Panc1 (cell line): ENCODE measurements around the gene IGSF9. TPM values are rescaled to one million over a fixed set of nuclear protein-coding genes. Genes with fewer than 3 reads are reported as not detected.
"Not testable (repeated sequence)": the region's sequence is repeated elsewhere in the genome, so short reads cannot be mapped to it uniquely, and the experiment has no call there.

Experiments
- ATAC-seq: fragments of 200-7000 bp; cut with Tn5 transposase; 2 replicates; pipeline ENCODE4 v1.9.1; 2020; ENCODE audit warnings: mild to moderate bottlenecking, moderate library complexity
- BruUV-seq: library from RNA; stranded (reverse); fragments of 400-500 nt; replicated peaks from 2 replicates; lab custom pipeline; 2021; lab: Mats Ljungman, UMichigan
- CTCF ChIA-PET: fragments of 300-600 bp; sonication (Branson Sonifier 250); formaldehyde crosslinking; loops from one replicate; lab custom pipeline; 2022; ENCODE audit warnings: antibody characterized with exemption; lab: Charles Lee
- POLR2A ChIA-PET: fragments of 300-600 bp; sonication (Branson Sonifier 250); formaldehyde crosslinking; loops from one replicate; lab custom pipeline; 2022; ENCODE audit warnings: antibody characterized with exemption; lab: Charles Lee
- DNase-seq: peaks from one replicate; pipeline ENCODE4 v3.0.0-alpha.2; 2010; ENCODE audit warnings: low read depth, low spot score
- H3K27ac ChIP-seq: 2 replicates; pipeline ENCODE4 v1.5.1; 2011; ENCODE audit warnings: mild to moderate bottlenecking, low read length, inconsistent platforms
- H3K27me3 ChIP-seq: fragments of 200-500 bp; sonication (Bioruptor generic); 2 replicates; pipeline ENCODE4 v1.6.0; 2014; ENCODE audit warnings: low read length, inconsistent platforms; ENCODE audit not compliant: control insufficient read depth, insufficient read depth
- H3K36me3 ChIP-seq: fragments of 200-500 bp; sonication (Bioruptor generic); 2 replicates; pipeline ENCODE4 v1.5.1; 2014; ENCODE audit warnings: inconsistent platforms, mild to moderate bottlenecking, low read length, moderate library complexity; ENCODE audit not compliant: control insufficient read depth, insufficient read depth
- H3K4me1 ChIP-seq: 2 replicates; pipeline ENCODE4 v1.5.1; 2011; ENCODE audit warnings: inconsistent platforms, mild to moderate bottlenecking, low read length, moderate library complexity; ENCODE audit not compliant: control insufficient read depth, insufficient read depth
- H3K4me3 ChIP-seq, 2 experiments: 2 replicates each; pipeline ENCODE4 v1.5.1; 2011 to 2012; ENCODE audit warnings: low read depth in 2 of 2, low read length in 2 of 2, mild to moderate bottlenecking in 2 of 2, inconsistent platforms in 1 of 2, moderate library complexity in 1 of 2
- H3K9me3 ChIP-seq: fragments of 200-500 bp; sonication (Bioruptor generic); 2 replicates; pipeline ENCODE4 v1.5.1; 2014; ENCODE audit warnings: low read depth, mild to moderate bottlenecking, inconsistent platforms, low read length, moderate library complexity; ENCODE audit not compliant: control insufficient read depth, insufficient read depth
- CTCF ChIP-seq: fragments of 450-650 bp; IDR thresholded peaks from 2 replicates; pipeline ENCODE4 v1.5.1; 2017; ENCODE audit warnings: mild to moderate bottlenecking
- POLR2AphosphoS5 ChIP-seq: IDR thresholded peaks from 2 replicates; pipeline ENCODE4 v1.6.1; 2012; ENCODE audit warnings: mild to moderate bottlenecking, low read depth, low read length, moderate library complexity
- REST ChIP-seq, 2 experiments: IDR thresholded peaks; 2 replicates each; pipeline ENCODE4 v1.6.1; 2011 to 2012; ENCODE audit warnings: low read depth in 2 of 2, control low read depth in 1 of 2, low read length in 1 of 2, mild to moderate bottlenecking in 1 of 2, moderate library complexity in 1 of 2; ENCODE audit not compliant: insufficient read depth in 1 of 2
- SIN3A ChIP-seq: IDR thresholded peaks from 2 replicates; pipeline ENCODE4 v1.6.1; 2012; ENCODE audit warnings: low read depth, mild to moderate bottlenecking, low read length, moderate library complexity, borderline replicate concordance; ENCODE audit not compliant: insufficient read depth
- TCF7L2 ChIP-seq: IDR thresholded peaks from 2 replicates; pipeline ENCODE4 v1.6.1; 2011; ENCODE audit warnings: mild to moderate bottlenecking, low read depth, low read length, inconsistent platforms
- in situ Hi-C: cut with HindIII; loops from 2 replicates; pipeline ENCODE4 v1.10.0; 2016; ENCODE audit warnings: low sequenced_read_pairs, low pct_unique_long_range_greater_than_20kb
- intact Hi-C: fragments of 100-400 bp; cut with micrococcal nuclease; formaldehyde crosslinking; loops from one replicate; pipeline ENCODE4 v1.10.0; 2022; ENCODE audit not compliant: unreplicated experiment
- total RNA-seq: library from RNA; stranded (reverse); gene quantifications from one replicate; pipeline ENCODE4 v1.2.1, GENCODE V29; 2021; ENCODE audit not compliant: unreplicated experiment

Gene IGSF9
- total RNA-seq, 1 experiment from 2014 or later, result 0.51 TPM

GRCh38 chr1:159902541-159902940, 42.9 kb downstream of the IGSF9 start:
- intact Hi-C loops (no loop called here), in situ Hi-C loops (no loop called here)
- H3K4me3 ChIP-seq, result no peak overlapping the region
- DNase-seq (no peak), ATAC-seq (no peak)
- BruUV-seq, result no TSS peak
- no peaks in the 10 kb centered on the region for H3K4me1 ChIP-seq
- POLR2A ChIA-PET, result no interaction called here
- no peaks in the 10 kb centered on the region for H3K27me3 ChIP-seq
- TF ChIP-seq POLR2AphosphoS5 (no peak), CTCF (no peak), SIN3A (no peak)
- H3K27ac ChIP-seq, result no peak overlapping the region
- CTCF ChIA-PET, result no interaction called here
- H3K9me3 ChIP-seq, result no peaks in the 10 kb centered on the region
- H3K36me3 ChIP-seq, result no peaks in the 10 kb centered on the region

GRCh38 chr1:159900755-159901360, 44.6 kb downstream of the IGSF9 start:
- ChIA-PET CTCF (no interaction called here), POLR2A (no interaction called here)
- no peaks in the 10 kb centered on the region for H3K27me3 ChIP-seq
- H3K9me3 ChIP-seq, result no peaks in the 10 kb centered on the region
- ATAC-seq, result no peak
- H3K4me3 ChIP-seq, result no peak overlapping the region
- no peaks in the 10 kb centered on the region for H3K4me1 ChIP-seq
- no peaks in the 10 kb centered on the region for H3K36me3 ChIP-seq
- in situ Hi-C loops, result no loop called here
- TF ChIP-seq POLR2AphosphoS5 (no peak), SIN3A (no peak), CTCF (no peak)
- no TSS peak for BruUV-seq
- DNase-seq, result no peak
- peak overlapping the region; percentile 44; the same call in 1 of the 2 replicates for H3K27ac ChIP-seq
- intact Hi-C loops, result no loop called here

GRCh38 chr1:159900086-159900680, 45.2 kb downstream of the IGSF9 start, which contains the start of gene CFAP45:
Gene CFAP45 (minus strand): TSS chr1:159900165. CDS start chr1:159900098, 67 bp downstream.
- intact Hi-C loops (no loop called here), in situ Hi-C loops (no loop called here)
- ChIA-PET CTCF (no interaction called here), POLR2A (no interaction called here)
- Histone ChIP-seq H3K4me1 (no peaks in the 10 kb centered on the region), H3K4me3 (no peak within 1 kb of the TSS), H3K27ac (peak within 1 kb of the TSS; percentile 44; the same call in 1 of the 2 replicates), H3K9me3 (no peaks in the 10 kb centered on the region), H3K27me3 (no peaks in the 10 kb centered on the region), H3K36me3 (no peaks in the 10 kb centered on the region)
- DNase-seq (no peak), ATAC-seq (no peak)
- TF ChIP-seq SIN3A (no peak), CTCF (no peak), POLR2AphosphoS5 (no peak), REST (IDR thresholded peaks at IDR 0.05; ENCODE audit: insufficient read depth in 1 of 2, low read depth in 2 of 2, low read length in 1 of 2) (no peak), TCF7L2 (no peak)
- no TSS peak for BruUV-seq

- H3K9me3 ChIP-seq, BruUV-seq, H3K36me3 ChIP-seq, H3K4me1 ChIP-seq, CTCF ChIA-PET, POLR2A ChIA-PET, H3K27ac ChIP-seq, in situ Hi-C loops, H3K4me3 ChIP-seq, H3K27me3 ChIP-seq, DNase-seq, ATAC-seq: not testable (repeated sequence)
- intact Hi-C loops, result loop anchor here (10.0 kb wide), 1 partner anchor 735 kb away; no protein-coding TSS in a partner anchor
These were observed 45.8 kb downstream of the IGSF9 start for GRCh38 chr1:159899634-159900033.
